SK-N-SH (cell line): ENCODE measurements around the gene SPAG6. TPM values are rescaled to one million over a fixed set of nuclear protein-coding genes. Genes with fewer than 3 reads are reported as not detected.

Experiments used
- CTCF ChIA-PET: fragments of 300-600, 350-600 bp; formaldehyde crosslinking; extraction: SDS; loops from one replicate; lab custom pipeline; 2021; lab: Yijun Ruan, JAX
- POLR2A ChIA-PET: fragments of 350-600 bp; sonication (Branson Sonifier 250); formaldehyde crosslinking; extraction: SDS; loops from one replicate; lab custom pipeline; 2020; ENCODE audit warnings: antibody characterized with exemption, inconsistent platforms; lab: Yijun Ruan, JAX
- DNase-seq: peaks from one replicate; pipeline ENCODE4 v3.0.0; 2012
- H2AFZ ChIP-seq: fragments of 200-600 bp; sonication (generic); 2 replicates; pipeline ENCODE4 v1.8.1; 2016; ENCODE audit warnings: antibody characterized with exemption, mild to moderate bottlenecking, low read depth
- H3F3A ChIP-seq: fragments of 200-600 bp; sonication (generic); replicated peaks from 2 replicates; pipeline ENCODE3; 2016; ENCODE audit warnings: antibody characterized with exemption, mild to moderate bottlenecking; ENCODE audit not compliant: insufficient read depth
- H3K27ac ChIP-seq, 2 experiments: fragments of 200-500 bp in 1 of 2; fragments of 200-600 bp in 1 of 2; sonication (Bioruptor generic) in 1 of 2; sonication (generic), shearing (Covaris generic) in 1 of 2; 2 replicates each; pipeline versions ENCODE4 v1.5.1 to v1.6.1; 2014 to 2016; ENCODE audit warnings: low read depth in 2 of 2, inconsistent platforms in 1 of 2, low read length in 1 of 2, mild to moderate bottlenecking in 1 of 2, mixed read lengths in 1 of 2
- H3K27me3 ChIP-seq: fragments of 200-600 bp; sonication (generic), shearing (Covaris generic); 2 replicates; pipeline ENCODE4 v1.6.1; 2016; ENCODE audit warnings: mixed run types; ENCODE audit not compliant: insufficient read depth
- H3K36me3 ChIP-seq, 2 experiments: fragments of 200-500 bp in 1 of 2; fragments of 200-600 bp in 1 of 2; sonication (Bioruptor generic) in 1 of 2; sonication (generic) in 1 of 2; replicated peaks in 1 of 2; 2 replicates each; pipeline versions ENCODE3 to v1.5.1; 2014 to 2016; ENCODE audit warnings: low read length in 1 of 2, mild to moderate bottlenecking in 1 of 2; ENCODE audit not compliant: insufficient read depth in 2 of 2, control insufficient read depth in 1 of 2
- H3K4me1 ChIP-seq, 2 experiments: fragments of 200-500 bp in 1 of 2; fragments of 200-600 bp in 1 of 2; sonication (Bioruptor generic) in 1 of 2; sonication (generic), shearing (Covaris generic) in 1 of 2; 2 replicates each; pipeline versions ENCODE4 v1.5.1 to v1.6.1; 2014 to 2016; ENCODE audit warnings: low read depth in 1 of 2, low read length in 1 of 2, mixed run types in 1 of 2; ENCODE audit not compliant: insufficient read depth in 2 of 2, control insufficient read depth in 1 of 2
- H3K4me2 ChIP-seq: fragments of 200-600 bp; sonication (generic), shearing (Covaris generic); 2 replicates; pipeline ENCODE4 v1.6.1; 2017; ENCODE audit warnings: mixed run types
- H3K4me3 ChIP-seq, 2 experiments: fragments of 200-500 bp in 1 of 2; fragments of 200-600 bp in 1 of 2; sonication (Bioruptor generic) in 1 of 2; sonication (generic), shearing (Covaris generic) in 1 of 2; 2 replicates each; pipeline versions ENCODE4 v1.5.1 to v1.8.1; 2014 to 2016; ENCODE audit warnings: low read depth in 2 of 2, inconsistent platforms in 1 of 2, low read length in 1 of 2, mild to moderate bottlenecking in 1 of 2, mixed read lengths in 1 of 2, moderate library complexity in 1 of 2
- H3K79me2 ChIP-seq: fragments of 200-600 bp; sonication (generic); 2 replicates; pipeline ENCODE4 v1.8.1; 2017; ENCODE audit warnings: mild to moderate bottlenecking; ENCODE audit not compliant: insufficient read depth
- H3K9ac ChIP-seq: fragments of 200-600 bp; sonication (generic); 2 replicates; pipeline ENCODE4 v1.6.1; 2017; ENCODE audit warnings: mixed run types
- H3K9me2 ChIP-seq: fragments of 200-600 bp; sonication (generic); 2 replicates; pipeline ENCODE4 v1.6.1; 2017; ENCODE audit warnings: mixed run types
- H3K9me3 ChIP-seq: fragments of 200-600 bp; sonication (generic); 2 replicates; pipeline ENCODE4 v1.6.1; 2017; ENCODE audit warnings: mixed run types, mild to moderate bottlenecking, moderate library complexity
- H4K20me1 ChIP-seq: fragments of 200-600 bp; sonication (generic); 2 replicates; pipeline ENCODE4 v1.6.1; 2017; ENCODE audit warnings: mild to moderate bottlenecking, mixed run types; ENCODE audit not compliant: insufficient read depth
- CHD2 ChIP-seq: fragments of 150-350 bp; IDR thresholded peaks from 2 replicates; pipeline ENCODE4 v1.6.1; 2018; ENCODE audit warnings: low read length; ENCODE audit not compliant: partially characterized antibody
- CTCF ChIP-seq: fragments of 200-600 bp; sonication (generic); IDR thresholded peaks from 2 replicates; pipeline ENCODE4 v1.6.1; 2017; ENCODE audit warnings: antibody characterized with exemption, mild to moderate bottlenecking, moderate library complexity
- EZH2phosphoT487 ChIP-seq: fragments of 200-600 bp; sonication (generic); IDR thresholded peaks from 2 replicates; pipeline ENCODE4 v1.6.1; 2017; ENCODE audit warnings: low read depth, mixed run types, mild to moderate bottlenecking, antibody characterized with exemption, moderate library complexity, borderline replicate concordance
- GABPA ChIP-seq: IDR thresholded peaks from 2 replicates; pipeline ENCODE4 v1.4.0; 2012; ENCODE audit warnings: low read depth, mild to moderate bottlenecking
- GATA2 ChIP-seq: sonication (generic); formaldehyde crosslinking; IDR thresholded peaks from 2 replicates; pipeline ENCODE4 v1.5.0; 2020; ENCODE audit warnings: mild to moderate bottlenecking, missing genetic modification reagents
- JUND ChIP-seq: IDR thresholded peaks from 2 replicates; pipeline ENCODE4 v1.4.0; 2012
- POLR2AphosphoS5 ChIP-seq: IDR thresholded peaks from 2 replicates; pipeline ENCODE4 v1.6.1; 2012; ENCODE audit warnings: low read depth, low read length
- RCOR1 ChIP-seq: fragments of 150-350 bp; IDR thresholded peaks from 2 replicates; pipeline ENCODE4 v1.6.1; 2017; ENCODE audit warnings: antibody characterized with exemption, low read length
- RFX5 ChIP-seq: IDR thresholded peaks from 2 replicates; pipeline ENCODE4 v1.6.1; 2012; ENCODE audit warnings: mild to moderate bottlenecking, improper control_type of control experiment, low read length
- RXRA ChIP-seq: IDR thresholded peaks from 2 replicates; pipeline ENCODE4 v1.4.0; 2012; ENCODE audit warnings: low read depth, mild to moderate bottlenecking, borderline replicate concordance
- SIN3A ChIP-seq: IDR thresholded peaks from 2 replicates; pipeline ENCODE4 v1.6.1; 2012; ENCODE audit warnings: low read depth, mild to moderate bottlenecking, low read length, moderate library complexity, borderline replicate concordance
- TAF1 ChIP-seq: IDR thresholded peaks from 2 replicates; pipeline ENCODE4 v1.6.1; 2012; ENCODE audit warnings: low read depth, mild to moderate bottlenecking, low read length, moderate library complexity, borderline replicate concordance
- TCF12 ChIP-seq: IDR thresholded peaks from 2 replicates; pipeline ENCODE4 v1.4.0; 2012
- TEAD4 ChIP-seq: IDR thresholded peaks from 2 replicates; pipeline ENCODE4 v1.4.0; 2012; ENCODE audit warnings: mild to moderate bottlenecking, borderline replicate concordance; ENCODE audit not compliant: insufficient read depth
- USF1 ChIP-seq: IDR thresholded peaks from 2 replicates; pipeline ENCODE4 v1.4.0; 2012; ENCODE audit warnings: low read depth, borderline replicate concordance
- YY1 ChIP-seq: IDR thresholded peaks from 2 replicates; pipeline ENCODE4 v1.4.0; 2012; ENCODE audit warnings: low read depth, mild to moderate bottlenecking
- ZBTB33 ChIP-seq: IDR thresholded peaks from 2 replicates; pipeline ENCODE4 v1.4.0; 2012; ENCODE audit warnings: low read depth, borderline replicate concordance
- WGBS: methylation state at CpG from one replicate; pipeline ENCODE4 v1.1.6; 2017; ENCODE audit warnings: low lambda C conversion rate; 5-methylcytosine and 5-hydroxymethylcytosine counted together
- polyA plus RNA-seq, 3 experiments: library from polyadenylated mRNA; depleted of rRNA; stranded (reverse); fragments of >200 nt; gene quantifications; 2 replicates each; pipeline ENCODE4 v1.2.3, GENCODE V29; 2012
- TF ChIP-seq, protein P1 (sequence below): IDR thresholded peaks from 2 replicates; pipeline ENCODE4; 2012
- TF ChIP-seq, protein P2 (sequence below): fragments of 150-350 bp; IDR thresholded peaks from 2 replicates; pipeline ENCODE4 v1.6.1; 2017; ENCODE audit warnings: antibody characterized with exemption, low read length, low read depth, borderline replicate concordance

SPAG6 gene
- polyA plus RNA-seq, 1 of the 3 experiments (the other 2 are of a cell fraction), result 0.77 TPM

GRCh38 chr10:22365233-22365632 lies 19.9 kb downstream of the SPAG6 start:
- Histone ChIP-seq H3K27ac (no peak overlapping the region), H4K20me1 (no peaks in the 10 kb centered on the region), H3K9me2 (no peaks in the 10 kb centered on the region), H3K36me3 (no peaks in the 10 kb centered on the region), H2AFZ (no peak overlapping the region), H3K9ac (no peak overlapping the region), H3K4me2 (no peak overlapping the region), H3K79me2 (no peaks in the 10 kb centered on the region), H3K9me3 (no peaks in the 10 kb centered on the region), H3K4me3 (no peak overlapping the region), H3F3A (no peaks in the 10 kb centered on the region), H3K27me3 (no peaks in the 10 kb centered on the region), H3K4me1 (no peaks in the 10 kb centered on the region)
- ChIA-PET CTCF (no interaction called here), POLR2A (no interaction called here)
- 94% methylated on average over 1 of the region's 1 CpG for WGBS
- TF ChIP-seq POLR2AphosphoS5, result no peak
- no peak for TF ChIP-seq GATA2 (CRISPR knock-in tag)
- no peak for TF ChIP-seq USF1
- no peak for TF ChIP-seq RFX5
- TF ChIP-seq, protein P1, sequence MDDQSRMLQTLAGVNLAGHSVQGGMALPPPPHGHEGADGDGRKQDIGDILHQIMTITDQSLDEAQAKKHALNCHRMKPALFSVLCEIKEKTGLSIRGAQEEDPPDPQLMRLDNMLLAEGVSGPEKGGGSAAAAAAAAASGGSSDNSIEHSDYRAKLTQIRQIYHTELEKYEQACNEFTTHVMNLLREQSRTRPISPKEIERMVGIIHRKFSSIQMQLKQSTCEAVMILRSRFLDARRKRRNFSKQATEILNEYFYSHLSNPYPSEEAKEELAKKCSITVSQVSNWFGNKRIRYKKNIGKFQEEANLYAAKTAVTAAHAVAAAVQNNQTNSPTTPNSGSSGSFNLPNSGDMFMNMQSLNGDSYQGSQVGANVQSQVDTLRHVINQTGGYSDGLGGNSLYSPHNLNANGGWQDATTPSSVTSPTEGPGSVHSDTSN, result no peak
- TF ChIP-seq TEAD4, result no peak
- no peak for TF ChIP-seq RXRA
- no peak for DNase-seq

DNA sequence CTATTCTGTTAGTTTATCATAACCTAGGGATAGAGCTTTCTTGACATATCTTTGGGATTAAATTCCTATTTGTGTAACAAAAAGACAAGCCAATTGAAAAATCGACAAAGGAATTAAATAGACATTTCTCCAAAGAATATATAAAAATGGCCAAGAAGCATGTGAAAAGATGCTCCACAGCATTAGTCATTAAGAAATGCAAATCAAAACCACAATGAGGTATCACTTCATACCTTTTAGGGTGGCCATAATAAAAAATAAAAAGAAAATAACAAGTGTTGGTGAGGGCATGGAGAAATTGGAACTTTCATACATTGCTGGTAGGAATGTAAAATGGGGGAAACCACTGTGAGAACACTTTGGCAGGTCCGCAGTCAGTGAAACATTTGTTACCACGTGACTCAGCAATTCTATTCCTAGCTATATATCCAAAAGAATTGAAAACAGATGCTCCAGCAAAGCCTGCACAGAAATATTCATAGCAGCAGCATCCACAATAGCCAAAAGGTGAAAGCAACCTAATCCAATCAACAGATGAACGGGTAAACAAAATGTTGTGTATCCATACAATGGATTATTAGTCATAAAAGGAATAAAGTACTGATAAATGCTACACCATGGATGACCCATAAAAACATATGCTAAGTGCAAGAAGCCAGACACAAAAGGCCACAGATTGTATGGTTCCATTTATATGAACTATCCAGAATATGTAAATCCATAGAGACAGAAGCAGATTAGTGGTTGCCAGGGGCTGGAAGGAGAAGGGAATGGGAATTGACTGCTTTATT lies 20.5 kb downstream of the SPAG6 start:
- CTCF ChIA-PET, result no interaction called here
- no peak for DNase-seq

More for the DNA sequence above, 20.5 kb downstream of the SPAG6 start:
- POLR2A ChIA-PET, result no interaction called here
- H3K27ac ChIP-seq, result no peak overlapping the region
- TF ChIP-seq JUND (no peak), ZBTB33 (no peak), GABPA (no peak), CHD2 (no peak), USF1 (peak; percentile 64; the same call in 1 of the 2 replicates), YY1 (no peak), EZH2phosphoT487 (no peak), SIN3A (no peak), RCOR1 (no peak), TCF12 (peak; percentile 80), TAF1 (no peak), CTCF (no peak)
- TF ChIP-seq, protein P2, sequence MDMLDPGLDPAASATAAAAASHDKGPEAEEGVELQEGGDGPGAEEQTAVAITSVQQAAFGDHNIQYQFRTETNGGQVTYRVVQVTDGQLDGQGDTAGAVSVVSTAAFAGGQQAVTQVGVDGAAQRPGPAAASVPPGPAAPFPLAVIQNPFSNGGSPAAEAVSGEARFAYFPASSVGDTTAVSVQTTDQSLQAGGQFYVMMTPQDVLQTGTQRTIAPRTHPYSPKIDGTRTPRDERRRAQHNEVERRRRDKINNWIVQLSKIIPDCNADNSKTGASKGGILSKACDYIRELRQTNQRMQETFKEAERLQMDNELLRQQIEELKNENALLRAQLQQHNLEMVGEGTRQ, result no peak
- H2AFZ ChIP-seq, result no peak overlapping the region
- H3K27me3 ChIP-seq, result no peaks in the 10 kb centered on the region
- H3F3A ChIP-seq, result no peaks in the 10 kb centered on the region
- H3K9me2 ChIP-seq, result no peaks in the 10 kb centered on the region
- 61% methylated on average over 4 of the region's 4 CpGs for WGBS
- H3K9me3 ChIP-seq, result no peaks in the 10 kb centered on the region
- H4K20me1 ChIP-seq, result no peaks in the 10 kb centered on the region
- no peak overlapping the region for H3K9ac ChIP-seq
- H3K79me2 ChIP-seq, result no peaks in the 10 kb centered on the region
- H3K4me1 ChIP-seq, result no peaks in the 10 kb centered on the region
- H3K36me3 ChIP-seq, result no peaks in the 10 kb centered on the region
- H3K4me3 ChIP-seq, result no peak overlapping the region
- H3K4me2 ChIP-seq, result no peak overlapping the region
